WTC11 (cell line): ENCODE measurements around the gene FUT6. TPM values are rescaled to one million over a fixed set of nuclear protein-coding genes. Genes with fewer than 3 reads are reported as not detected.

ENCODE experiments used
- ATAC-seq: fragments of 200-7000 bp; cut with Tn5 transposase; 2 replicates; pipeline ENCODE4 v1.10.0; 2021; ENCODE audit warnings: mild to moderate bottlenecking, moderate library complexity
- CTCF ChIA-PET: fragments of 300-600 bp; sonication (Branson Sonifier 250); formaldehyde crosslinking; loops from one replicate; lab custom pipeline; 2021; ENCODE audit warnings: antibody characterized with exemption; lab: Charles Lee
- POLR2A ChIA-PET: fragments of 350-600 bp; sonication (Branson Sonifier 250); formaldehyde crosslinking; loops from one replicate; lab custom pipeline; 2021; ENCODE audit warnings: antibody characterized with exemption; lab: Charles Lee
- DNase-seq: peaks from one replicate; pipeline ENCODE4 v3.0.0; 2021; ENCODE audit warnings: low spot score
- H3K27ac Mint-ChIP-seq: 2 replicates; pipeline ENCODE4 v1.8.0; 2021; ENCODE audit warnings: mixed read lengths
- H3K27me3 Mint-ChIP-seq: 2 replicates; pipeline ENCODE4 v1.8.0; 2021; ENCODE audit warnings: low read depth, mild to moderate bottlenecking, moderate library complexity, mixed read lengths
- H3K36me3 Mint-ChIP-seq: 2 replicates; pipeline ENCODE4 v1.8.0; 2021; ENCODE audit warnings: mixed read lengths
- H3K4me1 Mint-ChIP-seq: 2 replicates; pipeline ENCODE4 v1.8.0; 2022; ENCODE audit warnings: mixed read lengths
- H3K4me3 Mint-ChIP-seq: 2 replicates; pipeline ENCODE4 v1.8.0; 2021; ENCODE audit warnings: mild to moderate bottlenecking, moderate library complexity, mixed read lengths
- H3K9me3 Mint-ChIP-seq: 2 replicates; pipeline ENCODE4 v1.8.0; 2021; ENCODE audit warnings: mixed read lengths
- EMX1 ChIP-seq: fragments of 250-450 bp; sonication (Bioruptor Pico); IDR thresholded peaks from 2 replicates; pipeline ENCODE4 v1.8.0; 2021; ENCODE audit warnings: mild to moderate bottlenecking
- ETV6 ChIP-seq: sonication (generic); formaldehyde crosslinking; IDR thresholded peaks from 2 replicates; pipeline ENCODE4 v1.8.1; 2022; ENCODE audit warnings: mild to moderate bottlenecking, missing genetic modification reagents
- GABPB1 ChIP-seq: sonication (generic); formaldehyde crosslinking; IDR thresholded peaks from 2 replicates; pipeline ENCODE4 v1.8.1; 2023; ENCODE audit warnings: mild to moderate bottlenecking, missing genetic modification reagents
- NFATC4 ChIP-seq: fragments of 250-450 bp; sonication (Bioruptor Pico); IDR thresholded peaks from 2 replicates; pipeline ENCODE4 v1.9.0; 2021; ENCODE audit warnings: mild to moderate bottlenecking
- NFE2L1 ChIP-seq: sonication (generic); formaldehyde crosslinking; IDR thresholded peaks from 2 replicates; pipeline ENCODE4 v1.8.1; 2023; ENCODE audit warnings: missing genetic modification reagents
- PRRX2 ChIP-seq: fragments of 250-450 bp; sonication (Bioruptor Pico); IDR thresholded peaks from 2 replicates; pipeline ENCODE4 v1.8.0; 2021; ENCODE audit warnings: mild to moderate bottlenecking
- TEAD4 ChIP-seq: sonication (generic); formaldehyde crosslinking; IDR thresholded peaks from 2 replicates; pipeline ENCODE4 v1.8.0; 2022; ENCODE audit warnings: mild to moderate bottlenecking, missing genetic modification reagents
- ZNF121 ChIP-seq: sonication (generic); formaldehyde crosslinking; IDR thresholded peaks from 2 replicates; pipeline ENCODE4 v1.8.0; 2023; ENCODE audit warnings: missing genetic modification reagents
- ZNF423 ChIP-seq: fragments of 250-450 bp; sonication (Bioruptor Pico); IDR thresholded peaks from 2 replicates; pipeline ENCODE4 v2.1.2; 2022; ENCODE audit warnings: mild to moderate bottlenecking, moderate library complexity
- total RNA-seq: library from RNA; stranded (reverse); gene quantifications from 3 replicates; pipeline ENCODE4 v1.2.3, GENCODE V29; 2021
- TF ChIP-seq, protein P1 (sequence below): sonication (generic); formaldehyde crosslinking; IDR thresholded peaks from 2 replicates; pipeline ENCODE4 v1.8.1; 2022; ENCODE audit warnings: missing genetic modification reagents, borderline replicate concordance
- TF ChIP-seq, protein P2 (sequence below): sonication (generic); formaldehyde crosslinking; IDR thresholded peaks from 2 replicates; pipeline ENCODE4 v1.8.0; 2023; ENCODE audit warnings: missing genetic modification reagents, mild to moderate bottlenecking, borderline replicate concordance
- TF ChIP-seq, protein P3 (sequence below): sonication (generic); formaldehyde crosslinking; IDR thresholded peaks from 2 replicates; pipeline ENCODE4 v1.8.1; 2022; ENCODE audit warnings: mild to moderate bottlenecking, missing genetic modification reagents, moderate library complexity, borderline replicate concordance
- TF ChIP-seq, protein P4 (sequence below): sonication (generic); formaldehyde crosslinking; IDR thresholded peaks from 2 replicates; pipeline ENCODE4 v1.8.0; 2022; ENCODE audit warnings: mild to moderate bottlenecking, missing genetic modification reagents
- TF ChIP-seq, protein P5 (sequence below): sonication (generic); formaldehyde crosslinking; IDR thresholded peaks from 2 replicates; pipeline ENCODE4 v1.8.0; 2022; ENCODE audit warnings: missing genetic modification reagents
- TF ChIP-seq, protein P6 (sequence below): sonication (generic); formaldehyde crosslinking; conservative IDR thresholded peaks from 2 replicates; pipeline ENCODE4 v1.8.1; 2022; ENCODE audit warnings: mild to moderate bottlenecking, missing genetic modification reagents
- TF ChIP-seq, protein P7 (sequence below): fragments of 250-450 bp; sonication (Bioruptor Pico); IDR thresholded peaks from 2 replicates; pipeline ENCODE4 v1.9.0; 2021; ENCODE audit warnings: mild to moderate bottlenecking

The FUT6 gene
- total RNA-seq, 1 experiment from 2014 or later = not detected

DNA sequence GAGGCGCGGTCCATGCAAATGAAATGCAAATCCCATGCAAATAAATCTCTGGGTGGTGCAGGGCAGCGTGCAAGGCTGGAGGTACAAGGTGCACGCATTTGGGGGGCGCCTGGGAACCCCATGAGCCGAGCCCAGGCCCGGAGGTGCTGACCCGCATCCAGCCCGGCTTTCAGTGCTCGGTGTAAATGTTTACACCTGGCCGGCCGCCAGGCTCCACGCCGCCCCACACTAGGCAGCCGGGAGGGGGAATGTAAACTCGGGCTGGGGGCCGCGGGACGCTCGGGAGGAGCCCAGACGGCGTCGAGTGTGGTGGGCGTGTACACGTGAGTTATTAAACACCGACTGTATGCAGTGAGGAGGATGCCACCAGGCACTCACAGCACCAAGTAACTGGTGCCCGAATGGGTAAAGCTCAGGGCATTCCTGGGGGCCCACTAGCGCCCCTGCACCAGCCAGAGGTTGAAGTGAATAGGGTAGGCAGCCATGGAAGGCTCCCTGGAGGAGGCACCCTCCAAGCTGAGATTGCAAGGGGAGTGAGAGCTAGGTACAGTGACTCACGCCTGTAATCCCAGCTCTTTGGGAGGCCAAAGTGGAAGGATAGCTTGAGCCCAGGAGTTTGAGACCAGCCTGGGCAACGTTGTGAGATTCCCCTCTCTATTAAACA, 17.2 kb downstream of the FUT6 start:
- Mint-ChIP-seq H3K4me1 (peaks cover 5% of the 10 kb centered on the region), H3K27ac (no peak overlapping the region), H3K4me3 (no peak overlapping the region), H3K36me3 (no peaks in the 10 kb centered on the region), H3K9me3 (no peaks in the 10 kb centered on the region), H3K27me3 (no peaks in the 10 kb centered on the region; the same call in none of the 2 replicates)
- ChIA-PET CTCF (interaction anchor here (1.2 to 6.1 kb wide), 3 partner anchors 16 to 200 kb away, joined by 3 to 70 read pairs (median 18); partner anchors contain the start of gene NRTN), POLR2A (no interaction called here)
- TF ChIP-seq ETV6 (CRISPR knock-in tag) = no peak
- TF ChIP-seq, protein P1, sequence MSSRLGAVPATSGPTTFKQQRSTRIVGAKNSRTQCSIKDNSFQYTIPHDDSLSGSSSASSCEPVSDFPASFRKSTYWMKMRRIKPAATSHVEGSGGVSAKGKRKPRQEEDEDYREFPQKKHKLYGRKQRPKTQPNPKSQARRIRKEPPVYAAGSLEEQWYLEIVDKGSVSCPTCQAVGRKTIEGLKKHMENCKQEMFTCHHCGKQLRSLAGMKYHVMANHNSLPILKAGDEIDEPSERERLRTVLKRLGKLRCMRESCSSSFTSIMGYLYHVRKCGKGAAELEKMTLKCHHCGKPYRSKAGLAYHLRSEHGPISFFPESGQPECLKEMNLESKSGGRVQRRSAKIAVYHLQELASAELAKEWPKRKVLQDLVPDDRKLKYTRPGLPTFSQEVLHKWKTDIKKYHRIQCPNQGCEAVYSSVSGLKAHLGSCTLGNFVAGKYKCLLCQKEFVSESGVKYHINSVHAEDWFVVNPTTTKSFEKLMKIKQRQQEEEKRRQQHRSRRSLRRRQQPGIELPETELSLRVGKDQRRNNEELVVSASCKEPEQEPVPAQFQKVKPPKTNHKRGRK (CRISPR knock-in tag) = no peak
- no peak for TF ChIP-seq ZNF423 (CRISPR knock-in tag)
- TF ChIP-seq, protein P2, sequence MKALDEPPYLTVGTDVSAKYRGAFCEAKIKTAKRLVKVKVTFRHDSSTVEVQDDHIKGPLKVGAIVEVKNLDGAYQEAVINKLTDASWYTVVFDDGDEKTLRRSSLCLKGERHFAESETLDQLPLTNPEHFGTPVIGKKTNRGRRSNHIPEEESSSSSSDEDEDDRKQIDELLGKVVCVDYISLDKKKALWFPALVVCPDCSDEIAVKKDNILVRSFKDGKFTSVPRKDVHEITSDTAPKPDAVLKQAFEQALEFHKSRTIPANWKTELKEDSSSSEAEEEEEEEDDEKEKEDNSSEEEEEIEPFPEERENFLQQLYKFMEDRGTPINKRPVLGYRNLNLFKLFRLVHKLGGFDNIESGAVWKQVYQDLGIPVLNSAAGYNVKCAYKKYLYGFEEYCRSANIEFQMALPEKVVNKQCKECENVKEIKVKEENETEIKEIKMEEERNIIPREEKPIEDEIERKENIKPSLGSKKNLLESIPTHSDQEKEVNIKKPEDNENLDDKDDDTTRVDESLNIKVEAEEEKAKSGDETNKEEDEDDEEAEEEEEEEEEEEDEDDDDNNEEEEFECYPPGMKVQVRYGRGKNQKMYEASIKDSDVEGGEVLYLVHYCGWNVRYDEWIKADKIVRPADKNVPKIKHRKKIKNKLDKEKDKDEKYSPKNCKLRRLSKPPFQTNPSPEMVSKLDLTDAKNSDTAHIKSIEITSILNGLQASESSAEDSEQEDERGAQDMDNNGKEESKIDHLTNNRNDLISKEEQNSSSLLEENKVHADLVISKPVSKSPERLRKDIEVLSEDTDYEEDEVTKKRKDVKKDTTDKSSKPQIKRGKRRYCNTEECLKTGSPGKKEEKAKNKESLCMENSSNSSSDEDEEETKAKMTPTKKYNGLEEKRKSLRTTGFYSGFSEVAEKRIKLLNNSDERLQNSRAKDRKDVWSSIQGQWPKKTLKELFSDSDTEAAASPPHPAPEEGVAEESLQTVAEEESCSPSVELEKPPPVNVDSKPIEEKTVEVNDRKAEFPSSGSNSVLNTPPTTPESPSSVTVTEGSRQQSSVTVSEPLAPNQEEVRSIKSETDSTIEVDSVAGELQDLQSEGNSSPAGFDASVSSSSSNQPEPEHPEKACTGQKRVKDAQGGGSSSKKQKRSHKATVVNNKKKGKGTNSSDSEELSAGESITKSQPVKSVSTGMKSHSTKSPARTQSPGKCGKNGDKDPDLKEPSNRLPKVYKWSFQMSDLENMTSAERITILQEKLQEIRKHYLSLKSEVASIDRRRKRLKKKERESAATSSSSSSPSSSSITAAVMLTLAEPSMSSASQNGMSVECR (CRISPR knock-in tag) = no peak
- TF ChIP-seq GABPB1 (CRISPR knock-in tag) = no peak
- no peak for TF ChIP-seq TEAD4
- no peak for TF ChIP-seq PRRX2 (CRISPR knock-in tag)
- TF ChIP-seq, protein P3, sequence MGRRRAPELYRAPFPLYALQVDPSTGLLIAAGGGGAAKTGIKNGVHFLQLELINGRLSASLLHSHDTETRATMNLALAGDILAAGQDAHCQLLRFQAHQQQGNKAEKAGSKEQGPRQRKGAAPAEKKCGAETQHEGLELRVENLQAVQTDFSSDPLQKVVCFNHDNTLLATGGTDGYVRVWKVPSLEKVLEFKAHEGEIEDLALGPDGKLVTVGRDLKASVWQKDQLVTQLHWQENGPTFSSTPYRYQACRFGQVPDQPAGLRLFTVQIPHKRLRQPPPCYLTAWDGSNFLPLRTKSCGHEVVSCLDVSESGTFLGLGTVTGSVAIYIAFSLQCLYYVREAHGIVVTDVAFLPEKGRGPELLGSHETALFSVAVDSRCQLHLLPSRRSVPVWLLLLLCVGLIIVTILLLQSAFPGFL (CRISPR knock-in tag) = no peak
- TF ChIP-seq, protein P4, sequence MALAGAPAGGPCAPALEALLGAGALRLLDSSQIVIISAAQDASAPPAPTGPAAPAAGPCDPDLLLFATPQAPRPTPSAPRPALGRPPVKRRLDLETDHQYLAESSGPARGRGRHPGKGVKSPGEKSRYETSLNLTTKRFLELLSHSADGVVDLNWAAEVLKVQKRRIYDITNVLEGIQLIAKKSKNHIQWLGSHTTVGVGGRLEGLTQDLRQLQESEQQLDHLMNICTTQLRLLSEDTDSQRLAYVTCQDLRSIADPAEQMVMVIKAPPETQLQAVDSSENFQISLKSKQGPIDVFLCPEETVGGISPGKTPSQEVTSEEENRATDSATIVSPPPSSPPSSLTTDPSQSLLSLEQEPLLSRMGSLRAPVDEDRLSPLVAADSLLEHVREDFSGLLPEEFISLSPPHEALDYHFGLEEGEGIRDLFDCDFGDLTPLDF (CRISPR knock-in tag) = no peak
- TF ChIP-seq NFATC4 (CRISPR knock-in tag) = no peak
- TF ChIP-seq NFE2L1 (CRISPR knock-in tag) = no peak
- TF ChIP-seq, protein P5, sequence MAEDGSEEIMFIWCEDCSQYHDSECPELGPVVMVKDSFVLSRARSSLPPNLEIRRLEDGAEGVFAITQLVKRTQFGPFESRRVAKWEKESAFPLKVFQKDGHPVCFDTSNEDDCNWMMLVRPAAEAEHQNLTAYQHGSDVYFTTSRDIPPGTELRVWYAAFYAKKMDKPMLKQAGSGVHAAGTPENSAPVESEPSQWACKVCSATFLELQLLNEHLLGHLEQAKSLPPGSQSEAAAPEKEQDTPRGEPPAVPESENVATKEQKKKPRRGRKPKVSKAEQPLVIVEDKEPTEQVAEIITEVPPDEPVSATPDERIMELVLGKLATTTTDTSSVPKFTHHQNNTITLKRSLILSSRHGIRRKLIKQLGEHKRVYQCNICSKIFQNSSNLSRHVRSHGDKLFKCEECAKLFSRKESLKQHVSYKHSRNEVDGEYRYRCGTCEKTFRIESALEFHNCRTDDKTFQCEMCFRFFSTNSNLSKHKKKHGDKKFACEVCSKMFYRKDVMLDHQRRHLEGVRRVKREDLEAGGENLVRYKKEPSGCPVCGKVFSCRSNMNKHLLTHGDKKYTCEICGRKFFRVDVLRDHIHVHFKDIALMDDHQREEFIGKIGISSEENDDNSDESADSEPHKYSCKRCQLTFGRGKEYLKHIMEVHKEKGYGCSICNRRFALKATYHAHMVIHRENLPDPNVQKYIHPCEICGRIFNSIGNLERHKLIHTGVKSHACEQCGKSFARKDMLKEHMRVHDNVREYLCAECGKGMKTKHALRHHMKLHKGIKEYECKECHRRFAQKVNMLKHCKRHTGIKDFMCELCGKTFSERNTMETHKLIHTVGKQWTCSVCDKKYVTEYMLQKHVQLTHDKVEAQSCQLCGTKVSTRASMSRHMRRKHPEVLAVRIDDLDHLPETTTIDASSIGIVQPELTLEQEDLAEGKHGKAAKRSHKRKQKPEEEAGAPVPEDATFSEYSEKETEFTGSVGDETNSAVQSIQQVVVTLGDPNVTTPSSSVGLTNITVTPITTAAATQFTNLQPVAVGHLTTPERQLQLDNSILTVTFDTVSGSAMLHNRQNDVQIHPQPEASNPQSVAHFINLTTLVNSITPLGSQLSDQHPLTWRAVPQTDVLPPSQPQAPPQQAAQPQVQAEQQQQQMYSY (CRISPR knock-in tag) = no peak
- TF ChIP-seq EMX1 (CRISPR knock-in tag) = no peak
- TF ChIP-seq ZNF121 (CRISPR knock-in tag) = no peak
- TF ChIP-seq, protein P6, sequence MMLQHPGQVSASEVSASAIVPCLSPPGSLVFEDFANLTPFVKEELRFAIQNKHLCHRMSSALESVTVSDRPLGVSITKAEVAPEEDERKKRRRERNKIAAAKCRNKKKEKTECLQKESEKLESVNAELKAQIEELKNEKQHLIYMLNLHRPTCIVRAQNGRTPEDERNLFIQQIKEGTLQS (CRISPR knock-in tag) = no peak
- TF ChIP-seq, protein P7, sequence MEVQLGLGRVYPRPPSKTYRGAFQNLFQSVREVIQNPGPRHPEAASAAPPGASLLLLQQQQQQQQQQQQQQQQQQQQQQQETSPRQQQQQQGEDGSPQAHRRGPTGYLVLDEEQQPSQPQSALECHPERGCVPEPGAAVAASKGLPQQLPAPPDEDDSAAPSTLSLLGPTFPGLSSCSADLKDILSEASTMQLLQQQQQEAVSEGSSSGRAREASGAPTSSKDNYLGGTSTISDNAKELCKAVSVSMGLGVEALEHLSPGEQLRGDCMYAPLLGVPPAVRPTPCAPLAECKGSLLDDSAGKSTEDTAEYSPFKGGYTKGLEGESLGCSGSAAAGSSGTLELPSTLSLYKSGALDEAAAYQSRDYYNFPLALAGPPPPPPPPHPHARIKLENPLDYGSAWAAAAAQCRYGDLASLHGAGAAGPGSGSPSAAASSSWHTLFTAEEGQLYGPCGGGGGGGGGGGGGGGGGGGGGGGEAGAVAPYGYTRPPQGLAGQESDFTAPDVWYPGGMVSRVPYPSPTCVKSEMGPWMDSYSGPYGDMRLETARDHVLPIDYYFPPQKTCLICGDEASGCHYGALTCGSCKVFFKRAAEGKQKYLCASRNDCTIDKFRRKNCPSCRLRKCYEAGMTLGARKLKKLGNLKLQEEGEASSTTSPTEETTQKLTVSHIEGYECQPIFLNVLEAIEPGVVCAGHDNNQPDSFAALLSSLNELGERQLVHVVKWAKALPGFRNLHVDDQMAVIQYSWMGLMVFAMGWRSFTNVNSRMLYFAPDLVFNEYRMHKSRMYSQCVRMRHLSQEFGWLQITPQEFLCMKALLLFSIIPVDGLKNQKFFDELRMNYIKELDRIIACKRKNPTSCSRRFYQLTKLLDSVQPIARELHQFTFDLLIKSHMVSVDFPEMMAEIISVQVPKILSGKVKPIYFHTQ = no peak
- no peak for ATAC-seq
- no peak for DNase-seq
